HepG2 (cell line): ENCODE data around the gene KIAA0825. TPM values are rescaled to one million over a fixed set of nuclear protein-coding genes. Genes with fewer than 3 reads are reported as not detected.
"Not testable (repeated sequence)": the region's sequence is repeated elsewhere in the genome, so short reads cannot be mapped to it uniquely, and the experiment has no call there.

Source experiments
- ATAC-seq: fragments of 200-7000 bp; cut with Tn5 transposase; 3 replicates; pipeline ENCODE4 v1.9.1; 2020; ENCODE audit warnings: mild to moderate bottlenecking, moderate library complexity
- BruUV-seq: library from RNA; stranded (reverse); fragments of 400-500 nt; replicated peaks from 2 replicates; lab custom pipeline; 2021; lab: Mats Ljungman, UMichigan
- CTCF ChIA-PET: fragments of 300-600 bp; formaldehyde crosslinking; extraction: SDS; loops from one replicate; lab custom pipeline; 2021; ENCODE audit warnings: low total read pairs, inconsistent platforms, low intra/inter-chr PET ratio; lab: Yijun Ruan, JAX
- POLR2A ChIA-PET: fragments of 350-600 bp; sonication (Branson Sonifier 250); formaldehyde crosslinking; loops from one replicate; lab custom pipeline; 2020; ENCODE audit warnings: antibody characterized with exemption, inconsistent platforms; lab: Yijun Ruan, JAX
- DNase-seq: peaks from one replicate; pipeline ENCODE4 v3.0.0-alpha.2; 2015; ENCODE audit warnings: low spot score
- FAIRE-seq: peaks from 3 replicates; lab custom pipeline; 2011; peaks lifted over from hg19 to GRCh38; lab: Jason Lieb, UNC
- H2AFZ ChIP-seq: one replicate; pipeline ENCODE4 v1.6.1; 2011; ENCODE audit warnings: low read length, inconsistent platforms
- H3K27ac ChIP-seq: fragments of 300-600 bp; 3 replicates; pipeline ENCODE4 v1.8.0; 2011; ENCODE audit warnings: mixed run types, mild to moderate bottlenecking, mixed read lengths, low read length, inconsistent platforms; ENCODE audit not compliant: insufficient read depth; ENCODE audit errors: extremely low read length
- H3K27me3 ChIP-seq, 2 experiments: fragments of 200-600 bp in 1 of 2; 2 replicates in 1 of 2; 3 replicates in 1 of 2; pipeline versions ENCODE4 v1.6.0 to v1.8.0; 2011; ENCODE audit warnings: low read length in 2 of 2, mild to moderate bottlenecking in 2 of 2, moderate library complexity in 2 of 2, inconsistent platforms in 1 of 2; ENCODE audit not compliant: insufficient read depth in 2 of 2, control insufficient read depth in 1 of 2
- H3K36me3 ChIP-seq, 2 experiments: fragments of 200-600 bp in 1 of 2; replicated peaks in 1 of 2; 2 replicates in 1 of 2; 3 replicates in 1 of 2; pipeline versions ENCODE4 v1.5.1 to v1.8.0; 2011; ENCODE audit warnings: low read length in 2 of 2, inconsistent platforms in 1 of 2; ENCODE audit not compliant: insufficient read depth in 2 of 2, control insufficient read depth in 1 of 2
- H3K4me1 ChIP-seq: 2 replicates; pipeline ENCODE4 v1.5.1; 2012; ENCODE audit warnings: low read length, inconsistent platforms; ENCODE audit not compliant: insufficient read depth
- H3K4me2 ChIP-seq: 2 replicates; pipeline ENCODE4 v1.6.0; 2011; ENCODE audit warnings: low read depth, low read length, inconsistent platforms
- H3K4me3 ChIP-seq, 3 experiments: fragments of 200-600 bp in 1 of 3; sonication (generic), shearing (Covaris generic) in 1 of 3; replicated peaks in 1 of 3; 2 replicates each; pipeline ENCODE4 v1.5.1; 2011 to 2016; ENCODE audit warnings: low read length in 3 of 3, inconsistent platforms in 2 of 3, low read depth in 2 of 3, mild to moderate bottlenecking in 2 of 3, control low read depth in 1 of 3, mixed read lengths in 1 of 3; ENCODE audit not compliant: insufficient read depth in 1 of 3
- H3K79me2 ChIP-seq: one replicate; pipeline ENCODE4 v1.6.1; 2011; ENCODE audit warnings: low read length, inconsistent platforms; ENCODE audit not compliant: insufficient read depth
- H3K9ac ChIP-seq: 2 replicates; pipeline ENCODE4 v1.6.0; 2011; ENCODE audit warnings: mild to moderate bottlenecking, low read depth, low read length, inconsistent platforms; ENCODE audit not compliant: insufficient read depth
- H3K9me3 ChIP-seq: 2 replicates; pipeline ENCODE4 v1.5.1; 2012; ENCODE audit warnings: mild to moderate bottlenecking, low read length
- H4K20me1 ChIP-seq: 2 replicates; pipeline ENCODE4 v1.6.0; 2011; ENCODE audit warnings: inconsistent platforms, mild to moderate bottlenecking, low read length, moderate library complexity; ENCODE audit not compliant: insufficient read depth
- KDM4B ChIP-seq: sonication (generic); formaldehyde crosslinking; IDR thresholded peaks from 2 replicates; pipeline ENCODE4 v1.4.0; 2020; ENCODE audit warnings: missing genetic modification reagents
- PHF21A ChIP-seq: sonication (generic); formaldehyde crosslinking; IDR thresholded peaks from 2 replicates; pipeline ENCODE4 v1.5.0; 2020; ENCODE audit warnings: mild to moderate bottlenecking, missing genetic modification reagents
- SIX4 ChIP-seq: sonication (generic); formaldehyde crosslinking; IDR thresholded peaks from 2 replicates; pipeline ENCODE4 v1.4.0; 2020; ENCODE audit warnings: missing genetic modification reagents
- SMAD1 ChIP-seq: sonication (generic); formaldehyde crosslinking; IDR thresholded peaks from 2 replicates; pipeline ENCODE4 v1.4.0; 2020; ENCODE audit warnings: missing genetic modification reagents, low read depth, mild to moderate bottlenecking, borderline replicate concordance
- SOX6 ChIP-seq, 2 experiments: fragments of 450-650 bp in 1 of 2; sonication (generic) in 1 of 2; formaldehyde crosslinking in 1 of 2; IDR thresholded peaks; 2 replicates each; pipeline versions ENCODE4 v1.4.0 to v1.6.1; 2017 to 2020; ENCODE audit warnings: antibody characterized with exemption in 1 of 2, mild to moderate bottlenecking in 1 of 2, missing genetic modification reagents in 1 of 2
- ZNF546 ChIP-seq: sonication (generic); formaldehyde crosslinking; conservative IDR thresholded peaks from 2 replicates; pipeline ENCODE4 v1.8.1; 2023; ENCODE audit warnings: mild to moderate bottlenecking, missing genetic modification reagents
- ZNF891 ChIP-seq: sonication (generic); formaldehyde crosslinking; IDR thresholded peaks from 2 replicates; pipeline ENCODE4 v1.5.0; 2020; ENCODE audit warnings: mild to moderate bottlenecking, missing genetic modification reagents
- WGBS: methylation state at CpG from one replicate; pipeline ENCODE4 v1.1.6; 2017; ENCODE audit warnings: low lambda C conversion rate; 5-methylcytosine and 5-hydroxymethylcytosine counted together
- in situ Hi-C: cut with HindIII; loops from 2 replicates; pipeline ENCODE4 v1.10.0; 2017; ENCODE audit warnings: low pct_unique_long_range_greater_than_20kb; ENCODE audit not compliant: extremely low pct_ligation_motif_present
- intact Hi-C: fragments of 100-400 bp; cut with micrococcal nuclease; formaldehyde crosslinking; loops from one replicate; pipeline ENCODE4 v1.10.0; 2022; ENCODE audit not compliant: unreplicated experiment
- polyA plus RNA-seq, 8 experiments: library from polyadenylated mRNA; depleted of rRNA in 3 of 8; stranded (reverse) in 7 of 8; unstranded in 1 of 8; fragments of >200 nt; fragmentation: Illumina TruSeq in 4 of 8; extraction: Trizol in 4 of 8; gene quantifications; 2 replicates each; pipeline versions ENCODE4 v1.2.1 to v1.2.3, GENCODE V29; 2011 to 2016; ENCODE audit warnings: low read depth in 4 of 8, missing spikeins in 1 of 8, mixed read lengths in 1 of 8; ENCODE audit not compliant: insufficient read depth in 1 of 8
- total RNA-seq, 5 experiments: library from RNA; depleted of rRNA; stranded (reverse); fragments of >200 nt; fragmentation: Illumina TruSeq; extraction: Trizol; gene quantifications; 2 replicates each; pipeline ENCODE4 v1.2.3, GENCODE V29; 2016; ENCODE audit warnings: low read depth in 1 of 5

KIAA0825 gene
- total and polyA plus RNA-seq, 2 of the 13 experiments (the other 11 are each of a cell fraction or from before 2014, with no cell fraction given) = 0.05 to 0.51 TPM

DNA sequence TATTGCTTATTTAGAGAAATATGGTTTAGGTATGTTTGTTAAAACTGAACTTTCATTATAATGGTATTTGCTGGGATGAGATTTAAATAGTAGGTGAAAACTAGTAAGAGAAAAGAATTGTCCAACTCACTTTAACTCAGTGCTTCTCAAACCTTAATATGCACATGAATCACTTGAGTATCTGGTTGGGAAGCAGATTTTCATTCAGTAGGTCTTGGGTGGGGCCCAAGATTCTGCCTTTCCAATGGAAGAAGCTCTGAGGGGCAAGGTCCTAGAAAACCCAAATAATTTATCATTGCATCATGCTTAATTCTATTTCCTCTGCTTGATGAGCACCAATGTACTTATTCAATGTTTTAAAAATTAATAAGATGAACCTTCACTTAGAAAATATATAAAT lies 262.6 kb downstream of the KIAA0825 start:
- BruUV-seq = no TSS peak
- Histone ChIP-seq H3K27ac (no peak overlapping the region), H3K9ac (no peak overlapping the region), H3K27me3 (no peaks in the 10 kb centered on the region), H2AFZ (no peak overlapping the region), H3K4me1 (no peaks in the 10 kb centered on the region), H3K36me3 (no peaks in the 10 kb centered on the region), H3K4me2 (no peak overlapping the region), H3K9me3 (no peaks in the 10 kb centered on the region), H3K79me2 (no peaks in the 10 kb centered on the region), H4K20me1 (no peaks in the 10 kb centered on the region), H3K4me3 (no peak overlapping the region)
- no peak for FAIRE-seq
- in situ Hi-C loops = no loop called here
- intact Hi-C loops = no loop called here
- ATAC-seq = no peak
- TF ChIP-seq SIX4 (CRISPR knock-in tag) (no peak), PHF21A (CRISPR knock-in tag) (no peak), ZNF891 (no peak), SMAD1 (no peak), KDM4B (CRISPR knock-in tag) (no peak), SOX6 (IDR thresholded peaks at IDR 0.05) (no peak), SOX6 (CRISPR knock-in tag; IDR thresholded peaks at IDR 0.05) (no peak), ZNF546 (no peak)
- no peak for DNase-seq
- POLR2A ChIA-PET = no interaction called here
- CTCF ChIA-PET = no interaction called here

DNA sequence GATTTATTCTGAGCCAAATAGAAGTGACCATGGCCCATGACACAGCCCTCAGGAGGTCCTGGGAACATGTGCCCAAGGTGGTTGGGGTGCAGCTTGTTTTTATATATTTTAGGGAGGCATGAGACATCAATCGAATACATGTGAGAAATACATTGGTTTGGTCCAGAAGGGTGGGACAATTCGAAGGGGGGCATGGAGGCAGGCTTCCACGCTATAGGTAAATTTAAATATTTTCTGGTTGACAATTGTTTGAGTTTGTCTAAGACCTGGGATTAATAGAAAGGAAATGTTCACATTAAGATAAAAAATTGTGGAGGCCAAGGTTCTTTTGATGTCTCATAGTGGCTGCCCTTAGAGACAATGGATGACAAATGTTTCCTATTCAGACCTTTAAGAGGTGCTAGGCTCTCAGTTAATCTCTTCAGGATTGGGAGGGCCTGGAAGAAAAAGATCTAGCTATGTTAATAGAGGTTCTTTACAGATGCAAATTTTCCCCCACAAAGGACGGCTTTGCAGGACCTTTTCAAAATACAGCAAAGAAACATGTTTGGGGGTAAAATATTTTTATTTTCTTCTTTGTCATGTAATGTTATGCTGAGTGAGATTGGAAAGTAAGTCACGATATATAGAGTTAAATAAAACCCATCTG lies 263.4 kb downstream of the KIAA0825 start:
- H3K9ac ChIP-seq, BruUV-seq, H4K20me1 ChIP-seq, H2AFZ ChIP-seq, POLR2A ChIA-PET, H3K27ac ChIP-seq, H3K27me3 ChIP-seq, intact Hi-C loops, H3K4me3 ChIP-seq, ATAC-seq, FAIRE-seq, DNase-seq, H3K36me3 ChIP-seq, H3K4me2 ChIP-seq, H3K9me3 ChIP-seq, H3K79me2 ChIP-seq, in situ Hi-C loops, H3K4me1 ChIP-seq, CTCF ChIA-PET: not testable (repeated sequence)
- WGBS = 4% methylated on average over 5 of the region's 5 CpGs
